ENCODE data around the gene ANK2. TPM values are rescaled to one million over a fixed set of nuclear protein-coding genes. Genes with fewer than 3 reads are reported as not detected.

Gene ANK2
- polyA plus RNA-seq, 1 donor (not counting 4 experiments of a cell fraction or from before 2014, with no cell fraction given), result 0.22 TPM

DNA sequence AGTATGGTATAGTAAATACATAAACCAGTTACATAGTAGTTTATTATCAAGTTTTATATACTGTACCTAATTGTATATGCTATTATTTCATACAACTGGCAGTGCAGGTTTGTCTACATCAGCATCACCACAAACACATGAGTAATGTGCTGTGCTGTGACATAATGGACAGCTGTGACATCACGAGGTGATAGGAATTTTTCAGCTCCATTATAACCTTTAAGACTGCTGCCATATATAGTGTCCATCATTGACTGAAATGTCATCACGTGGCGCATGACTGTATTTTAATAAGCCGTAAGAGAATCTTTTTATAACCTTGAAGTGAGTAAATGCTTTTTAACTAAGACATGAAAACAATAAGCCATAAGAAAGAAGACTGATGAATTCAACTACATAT, 44.8 kb upstream of the ANK2 start:
- Histone ChIP-seq H3K4me2 (ENCODE audit: control insufficient read depth, extremely low read depth, insufficient read depth, low read depth, low read length) (no peak overlapping the region), H3K4me3 (ENCODE audit: control insufficient read depth in 2 of 3, extremely low read depth in 1 of 3, insufficient read depth in 2 of 3, low read depth in 1 of 3, low read length in 3 of 3) (no peak overlapping the region), H3K9me1 (ENCODE audit: control insufficient read depth, extremely low read depth, insufficient read depth, low read length) (no peaks in the 10 kb centered on the region), H3K36me3 (ENCODE audit: control insufficient read depth in 2 of 2, extremely low read depth in 1 of 2, insufficient read depth in 2 of 2, low read length in 2 of 2) (no peaks in the 10 kb centered on the region), H3K79me2 (ENCODE audit: control insufficient read depth, insufficient read depth, low read length) (no peaks in the 10 kb centered on the region), H2AFZ (ENCODE audit: control insufficient read depth, low read length) (no peak overlapping the region), H3K4me1 (ENCODE audit: control insufficient read depth, extremely low read depth, insufficient read depth, low read length) (no peaks in the 10 kb centered on the region), H4K20me1 (ENCODE audit: control insufficient read depth, extremely low read depth, insufficient read depth, low read length) (no peaks in the 10 kb centered on the region), H3K27me3 (ENCODE audit: control insufficient read depth, extremely low read depth, insufficient read depth, low read length) (no peaks in the 10 kb centered on the region), H3K9me3 (ENCODE audit: control insufficient read depth, low read depth, low read length) (no peaks in the 10 kb centered on the region), H3K9ac (ENCODE audit: control insufficient read depth, extremely low read depth, insufficient read depth, low read length) (no peak overlapping the region), H3K27ac (ENCODE audit: control insufficient read depth, insufficient read depth, low read length) (no peak overlapping the region)
- DNase-seq (ENCODE audit: low read depth, low spot score), result no peak
- FAIRE-seq, result no peak
- dilution Hi-C loops (cut with MboI; ENCODE audit: extremely low pct_ligation_motif_present, low sequenced_read_pairs), result no loop called here
- TF ChIP-seq EZH2 (IDR thresholded peaks at IDR 0.05; ENCODE audit: low read length), result no peak
- TF ChIP-seq, protein P1, sequence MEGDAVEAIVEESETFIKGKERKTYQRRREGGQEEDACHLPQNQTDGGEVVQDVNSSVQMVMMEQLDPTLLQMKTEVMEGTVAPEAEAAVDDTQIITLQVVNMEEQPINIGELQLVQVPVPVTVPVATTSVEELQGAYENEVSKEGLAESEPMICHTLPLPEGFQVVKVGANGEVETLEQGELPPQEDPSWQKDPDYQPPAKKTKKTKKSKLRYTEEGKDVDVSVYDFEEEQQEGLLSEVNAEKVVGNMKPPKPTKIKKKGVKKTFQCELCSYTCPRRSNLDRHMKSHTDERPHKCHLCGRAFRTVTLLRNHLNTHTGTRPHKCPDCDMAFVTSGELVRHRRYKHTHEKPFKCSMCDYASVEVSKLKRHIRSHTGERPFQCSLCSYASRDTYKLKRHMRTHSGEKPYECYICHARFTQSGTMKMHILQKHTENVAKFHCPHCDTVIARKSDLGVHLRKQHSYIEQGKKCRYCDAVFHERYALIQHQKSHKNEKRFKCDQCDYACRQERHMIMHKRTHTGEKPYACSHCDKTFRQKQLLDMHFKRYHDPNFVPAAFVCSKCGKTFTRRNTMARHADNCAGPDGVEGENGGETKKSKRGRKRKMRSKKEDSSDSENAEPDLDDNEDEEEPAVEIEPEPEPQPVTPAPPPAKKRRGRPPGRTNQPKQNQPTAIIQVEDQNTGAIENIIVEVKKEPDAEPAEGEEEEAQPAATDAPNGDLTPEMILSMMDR (optimal IDR thresholded peaks at IDR 0.05 in 1 of 3, IDR thresholded peaks at IDR 0.05 in 1 of 3, conservative IDR thresholded peaks at IDR 0.05 in 1 of 3; ENCODE audit: extremely low read depth in 1 of 3, insufficient read depth in 2 of 3, low read length in 3 of 3), result no peak

- Histone ChIP-seq H3K4me2 (ENCODE audit: control insufficient read depth, extremely low read depth, insufficient read depth, low read depth, low read length) (no peak overlapping the region), H3K36me3 (ENCODE audit: control insufficient read depth in 2 of 2, extremely low read depth in 1 of 2, insufficient read depth in 2 of 2, low read length in 2 of 2) (no peaks in the 10 kb centered on the region), H4K20me1 (ENCODE audit: control insufficient read depth, extremely low read depth, insufficient read depth, low read length) (no peaks in the 10 kb centered on the region), H2AFZ (ENCODE audit: control insufficient read depth, low read length) (no peak overlapping the region), H3K9ac (ENCODE audit: control insufficient read depth, extremely low read depth, insufficient read depth, low read length) (no peak overlapping the region), H3K4me3 (ENCODE audit: control insufficient read depth in 2 of 3, extremely low read depth in 1 of 3, insufficient read depth in 2 of 3, low read depth in 1 of 3, low read length in 3 of 3) (no peak overlapping the region), H3K79me2 (ENCODE audit: control insufficient read depth, insufficient read depth, low read length) (no peaks in the 10 kb centered on the region), H3K27me3 (ENCODE audit: control insufficient read depth, extremely low read depth, insufficient read depth, low read length) (no peaks in the 10 kb centered on the region), H3K4me1 (ENCODE audit: control insufficient read depth, extremely low read depth, insufficient read depth, low read length) (no peaks in the 10 kb centered on the region), H3K9me3 (ENCODE audit: control insufficient read depth, low read depth, low read length) (no peaks in the 10 kb centered on the region), H3K27ac (ENCODE audit: control insufficient read depth, insufficient read depth, low read length) (no peak overlapping the region), H3K9me1 (ENCODE audit: control insufficient read depth, extremely low read depth, insufficient read depth, low read length) (no peaks in the 10 kb centered on the region)
- no peak for TF ChIP-seq EZH2 (IDR thresholded peaks at IDR 0.05; ENCODE audit: low read length)
- TF ChIP-seq, protein P1 (optimal IDR thresholded peaks at IDR 0.05 in 1 of 3, IDR thresholded peaks at IDR 0.05 in 1 of 3, conservative IDR thresholded peaks at IDR 0.05 in 1 of 3; ENCODE audit: extremely low read depth in 1 of 3, insufficient read depth in 2 of 3, low read length in 3 of 3), result no peak
- FAIRE-seq, result no peak
- no peak for DNase-seq (ENCODE audit: low read depth, low spot score)
- dilution Hi-C loops (cut with MboI; ENCODE audit: extremely low pct_ligation_motif_present, low sequenced_read_pairs), result no loop called here
These were observed 42.8 kb upstream of the ANK2 start for GRCh38 chr4:113006632-113007031.
